Ascending aorta (tissue), 2 donors: Measurements from ENCODE around the gene SLC44A1. TPM values are rescaled to one million over a fixed set of nuclear protein-coding genes. Genes with fewer than 3 reads are reported as not detected.

Source experiments
- DNase-seq, 2 donors: peaks; one replicate each; pipeline ENCODE4 v3.0.0-alpha.2; 2019; ENCODE audit warnings: low spot score in 2 of 2
- H3K27ac ChIP-seq, 2 donors: fragments of 200-600 bp; sonication (generic); one replicate each; pipeline ENCODE4 v1.5.1; 2016 to 2017; ENCODE audit warnings: mild to moderate bottlenecking in 1 of 2
- H3K27me3 ChIP-seq: fragments of 200-600 bp; sonication (generic); one replicate; pipeline ENCODE4 v1.5.1; 2017
- H3K36me3 ChIP-seq, 2 donors: fragments of 200-600 bp; sonication (generic); one replicate each; pipeline ENCODE4 v1.5.1; 2016
- H3K4me1 ChIP-seq, 2 donors: fragments of 200-600 bp; sonication (generic); one replicate each; pipeline ENCODE4 v1.5.1; 2016 to 2017; ENCODE audit warnings: mild to moderate bottlenecking in 1 of 2
- H3K4me3 ChIP-seq, 2 donors: fragments of 200-600 bp; sonication (generic); one replicate each; pipeline ENCODE4 v1.5.1; 2016 to 2017; ENCODE audit warnings: mild to moderate bottlenecking in 1 of 2
- H3K9me3 ChIP-seq, 2 donors: fragments of 200-600 bp; sonication (generic); one replicate each; pipeline ENCODE4 v1.5.1; 2016
- intact Hi-C: fragments of 100-400 bp; cut with DNase I; formaldehyde crosslinking; loops from one replicate; pipeline ENCODE4 v1.15.1; 2023
- total RNA-seq: library from RNA; depleted of rRNA; stranded (reverse); fragments of >200 nt; gene quantifications from one replicate; pipeline ENCODE4 v1.1.0, GENCODE V29; 2016
- TF ChIP-seq, protein P1 (sequence below), 3 experiments: fragments of 200-600 bp in 2 of 3; fragments of 450-650 bp in 1 of 3; sonication (generic) in 2 of 3; IDR thresholded peaks; one replicate each; pipeline ENCODE4 v1.5.1; 2016 to 2019; ENCODE audit warnings: antibody characterized with exemption in 3 of 3, mild to moderate bottlenecking in 1 of 3, moderate library complexity in 1 of 3

SLC44A1 gene
- total RNA-seq, 1 donor from 2014 or later = 26.5 TPM

DNA sequence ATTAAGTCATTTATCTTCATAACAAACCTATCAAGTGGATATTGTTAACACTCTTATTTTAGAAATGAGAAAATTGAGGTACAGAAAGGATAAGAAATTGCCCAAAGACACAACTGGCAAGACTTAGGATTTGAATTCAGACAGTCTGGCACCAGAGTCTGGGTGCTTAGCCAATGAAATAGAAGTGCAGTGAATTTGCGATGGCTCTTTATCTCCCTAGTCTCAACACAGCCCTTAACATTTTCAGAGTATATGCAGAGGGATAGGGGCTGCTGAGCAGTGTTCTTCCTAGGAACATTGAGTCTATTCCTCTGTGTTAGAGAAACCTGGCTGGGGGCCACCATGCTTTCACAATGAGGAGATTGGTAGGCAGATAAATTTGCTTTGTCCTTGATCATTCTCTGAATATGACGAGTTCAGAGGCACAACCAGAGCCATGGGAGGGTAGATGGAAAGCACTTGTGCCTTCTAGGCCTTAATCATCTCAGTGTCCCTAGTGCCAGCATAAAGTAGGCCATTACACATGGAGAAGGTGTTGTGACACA, 197.2 kb downstream of the SLC44A1 start:
- intact Hi-C loops = no loop called here
- no peak for DNase-seq
- Histone ChIP-seq H3K4me3 (no peak overlapping the region), H3K27me3 (no peaks in the 10 kb centered on the region), H3K4me1 (no peaks in the 10 kb centered on the region), H3K36me3 (no peaks in the 10 kb centered on the region), H3K9me3 (no peaks in the 10 kb centered on the region), H3K27ac (no peak overlapping the region)
- TF ChIP-seq, protein P1, sequence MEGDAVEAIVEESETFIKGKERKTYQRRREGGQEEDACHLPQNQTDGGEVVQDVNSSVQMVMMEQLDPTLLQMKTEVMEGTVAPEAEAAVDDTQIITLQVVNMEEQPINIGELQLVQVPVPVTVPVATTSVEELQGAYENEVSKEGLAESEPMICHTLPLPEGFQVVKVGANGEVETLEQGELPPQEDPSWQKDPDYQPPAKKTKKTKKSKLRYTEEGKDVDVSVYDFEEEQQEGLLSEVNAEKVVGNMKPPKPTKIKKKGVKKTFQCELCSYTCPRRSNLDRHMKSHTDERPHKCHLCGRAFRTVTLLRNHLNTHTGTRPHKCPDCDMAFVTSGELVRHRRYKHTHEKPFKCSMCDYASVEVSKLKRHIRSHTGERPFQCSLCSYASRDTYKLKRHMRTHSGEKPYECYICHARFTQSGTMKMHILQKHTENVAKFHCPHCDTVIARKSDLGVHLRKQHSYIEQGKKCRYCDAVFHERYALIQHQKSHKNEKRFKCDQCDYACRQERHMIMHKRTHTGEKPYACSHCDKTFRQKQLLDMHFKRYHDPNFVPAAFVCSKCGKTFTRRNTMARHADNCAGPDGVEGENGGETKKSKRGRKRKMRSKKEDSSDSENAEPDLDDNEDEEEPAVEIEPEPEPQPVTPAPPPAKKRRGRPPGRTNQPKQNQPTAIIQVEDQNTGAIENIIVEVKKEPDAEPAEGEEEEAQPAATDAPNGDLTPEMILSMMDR (IDR thresholded peaks at IDR 0.05) = no peak

DNA sequence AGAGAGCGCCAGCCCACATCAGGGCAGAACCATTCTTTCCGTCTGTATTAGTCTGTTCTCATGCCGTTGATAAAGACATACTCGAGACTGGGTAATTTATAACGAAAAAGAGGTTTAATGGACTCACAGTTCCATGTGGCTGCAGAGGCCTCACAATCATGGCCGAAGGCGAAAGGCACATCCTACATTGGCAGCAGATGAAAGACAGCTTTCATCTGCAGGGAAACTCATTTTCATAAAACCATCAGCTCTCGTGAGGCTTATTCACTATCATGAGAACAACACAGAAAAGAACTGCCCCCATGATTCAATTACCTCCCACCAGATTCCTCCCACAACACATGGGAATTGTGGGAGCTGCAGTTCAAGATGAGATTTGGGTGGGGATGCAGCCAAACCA, 198.7 kb downstream of the SLC44A1 start:
- Histone ChIP-seq H3K9me3 (no peaks in the 10 kb centered on the region), H3K4me1 (no peaks in the 10 kb centered on the region), H3K36me3 (no peaks in the 10 kb centered on the region), H3K27ac (no peak overlapping the region), H3K27me3 (no peaks in the 10 kb centered on the region), H3K4me3 (no peak overlapping the region)
- intact Hi-C loops = no loop called here
- DNase-seq = no peak
- TF ChIP-seq, protein P1 (IDR thresholded peaks at IDR 0.05) = no peak

DNA sequence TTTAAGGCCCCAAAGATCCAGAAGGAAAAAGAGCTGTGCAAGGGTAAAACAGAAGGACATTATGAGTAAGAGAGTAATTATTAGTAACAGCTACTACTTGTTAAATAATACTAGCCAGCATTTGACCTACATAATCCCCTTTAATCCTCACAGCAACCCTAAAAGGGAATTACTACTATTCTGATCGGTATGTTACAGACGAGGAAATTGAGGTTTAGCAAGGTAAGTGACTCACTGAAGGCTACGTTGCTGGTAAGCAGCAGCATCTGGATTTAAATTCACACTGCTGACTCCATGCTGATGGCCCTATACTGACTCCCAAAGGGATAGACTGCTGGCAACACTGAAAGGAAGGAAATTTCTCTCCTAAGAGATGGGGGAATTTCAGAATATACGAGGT, 199.7 kb downstream of the SLC44A1 start:
- intact Hi-C loops = no loop called here

DNA sequence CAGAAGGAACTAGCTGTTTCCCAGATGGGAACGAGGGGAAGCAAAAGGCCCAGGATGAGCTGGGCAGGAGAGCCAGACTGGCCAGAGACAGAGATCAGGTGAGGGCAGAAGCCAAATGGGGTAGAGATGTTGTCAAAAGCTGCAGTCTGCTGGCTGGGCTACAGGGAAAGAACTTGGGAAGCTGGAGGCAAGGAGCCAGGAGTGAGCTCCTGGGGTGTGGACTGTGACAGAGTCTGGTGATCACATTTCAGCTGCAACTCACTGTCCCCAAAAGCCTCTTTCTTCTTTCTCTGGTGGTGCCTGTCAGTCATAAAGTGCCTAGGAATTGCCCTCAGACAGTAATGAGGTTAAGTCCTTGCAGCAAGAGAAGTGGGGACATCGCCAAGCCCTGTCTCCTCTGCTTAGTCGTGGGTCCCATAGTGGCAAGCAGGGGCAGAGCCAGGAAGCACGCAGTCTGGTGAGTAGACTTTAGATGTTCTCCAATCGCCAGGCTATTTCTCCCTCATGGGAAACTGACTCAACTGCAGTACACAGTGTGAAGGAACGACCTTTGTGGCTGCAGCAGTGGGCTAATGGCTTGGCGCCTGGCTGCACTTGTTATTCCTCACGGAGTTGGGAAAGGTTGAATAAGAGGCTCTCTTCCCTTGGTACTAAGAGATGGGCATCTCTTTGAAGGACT, 200.9 kb downstream of the SLC44A1 start:
- Histone ChIP-seq H3K27ac (no peak overlapping the region), H3K27me3 (no peaks in the 10 kb centered on the region), H3K4me3 (no peak overlapping the region), H3K36me3 (no peaks in the 10 kb centered on the region), H3K4me1 (no peaks in the 10 kb centered on the region), H3K9me3 (no peaks in the 10 kb centered on the region)
- no peak for DNase-seq
- intact Hi-C loops = loop anchor here (5.0 kb wide), 3 partner anchors 112 to 247 kb away; partner anchors contain the start of genes FKTN and TMEM38B
- TF ChIP-seq, protein P1 (IDR thresholded peaks at IDR 0.05) = no peak

More for the DNA sequence above, 199.7 kb downstream of the SLC44A1 start:
- Histone ChIP-seq H3K9me3 (no peaks in the 10 kb centered on the region), H3K27ac (no peak overlapping the region), H3K4me3 (no peak overlapping the region), H3K27me3 (no peaks in the 10 kb centered on the region), H3K4me1 (no peaks in the 10 kb centered on the region), H3K36me3 (no peaks in the 10 kb centered on the region)
- TF ChIP-seq, protein P1 (IDR thresholded peaks at IDR 0.05) = no peak
- no peak for DNase-seq

DNA sequence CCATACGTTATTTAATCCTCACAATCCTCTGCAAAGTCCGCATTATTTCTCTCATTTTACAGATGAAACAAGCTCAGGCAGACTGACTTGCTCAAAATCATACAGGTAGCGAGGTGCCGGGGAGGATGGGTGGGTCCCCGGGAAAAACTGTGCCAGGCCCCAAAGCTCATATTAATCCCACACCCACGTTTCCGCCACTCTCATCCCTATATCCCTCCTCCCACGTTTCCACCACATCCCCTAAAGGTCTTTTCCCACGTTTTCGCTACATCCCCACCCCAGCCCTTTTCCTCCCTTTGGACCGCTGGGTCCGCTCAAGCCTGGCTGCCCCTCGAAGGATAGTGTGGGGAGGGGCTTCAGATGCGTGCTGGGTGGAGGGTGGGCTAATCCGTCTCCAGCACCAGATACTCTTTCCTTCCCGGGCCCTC, 202.9 kb downstream of the SLC44A1 start:
- peak overlapping the region; percentile 37 to 66 for H3K27ac ChIP-seq

More for the DNA sequence above, 202.9 kb downstream of the SLC44A1 start:
- peak overlapping the region; percentile 77 to 88 for H3K4me3 ChIP-seq
- no peaks in the 10 kb centered on the region for H3K27me3 ChIP-seq
- no peaks in the 10 kb centered on the region for H3K9me3 ChIP-seq
- intact Hi-C loops = loop anchor here (5.0 kb wide), 3 partner anchors 110 to 245 kb away; partner anchors contain the start of genes FKTN and TMEM38B
- TF ChIP-seq, protein P1 (IDR thresholded peaks at IDR 0.05) = no peak
- H3K36me3 ChIP-seq = no peaks in the 10 kb centered on the region
- DNase-seq = no peak
- no peaks in the 10 kb centered on the region for H3K4me1 ChIP-seq
